Bronchial epithelial cell (primary cell): ENCODE data around the gene FYN. TPM values are rescaled to one million over a fixed set of nuclear protein-coding genes. Genes with fewer than 3 reads are reported as not detected.

ENCODE experiments used
- DNase-seq: peaks from one replicate; pipeline ENCODE4 v3.0.0-alpha.2; 2010; ENCODE audit warnings: low read depth
- FAIRE-seq: peaks from 2 replicates; lab custom pipeline; 2011; peaks lifted over from hg19 to GRCh38; lab: Jason Lieb, UNC
- H3K27me3 ChIP-seq: 2 replicates; pipeline ENCODE4 v1.5.1; 2011; ENCODE audit warnings: low read length; ENCODE audit not compliant: control insufficient read depth, insufficient read depth
- H3K36me3 ChIP-seq: 2 replicates; pipeline ENCODE4 v1.5.1; 2011; ENCODE audit warnings: low read length; ENCODE audit not compliant: control insufficient read depth, insufficient read depth
- H3K4me3 ChIP-seq: 2 replicates; pipeline ENCODE4 v1.5.1; 2011; ENCODE audit warnings: mild to moderate bottlenecking, low read depth, low read length, control low read depth
- CTCF ChIP-seq: IDR thresholded peaks from 2 replicates; pipeline ENCODE4 v1.5.1; 2011; ENCODE audit warnings: mild to moderate bottlenecking, moderate library complexity, low read length, control low read depth, inconsistent platforms; ENCODE audit not compliant: insufficient read depth, severe bottlenecking
- total RNA-seq: library from RNA; depleted of rRNA; stranded (reverse); fragments of >200 nt; gene quantifications from 2 replicates; pipeline ENCODE4 v1.2.1, GENCODE V29; 2014

Gene FYN
- total RNA-seq, 1 donor from 2014 or later, result 38.7 TPM

- no peak for FAIRE-seq
- TF ChIP-seq CTCF, result no peak
- Histone ChIP-seq H3K4me3 (no peak overlapping the region), H3K36me3 (no peaks in the 10 kb centered on the region), H3K27me3 (no peaks in the 10 kb centered on the region)
- DNase-seq, result peak; percentile 38
Observed at GRCh38 chr6:111841822-111842221, 31.4 kb downstream of the FYN start.

- no peak for TF ChIP-seq CTCF
- no peaks in the 10 kb centered on the region for H3K36me3 ChIP-seq
- FAIRE-seq, result no peak
- no peak overlapping the region for H3K4me3 ChIP-seq
- DNase-seq, result no peak
- H3K27me3 ChIP-seq, result no peaks in the 10 kb centered on the region
Observed at GRCh38 chr6:111840803-111841202, 32.4 kb downstream of the FYN start.

- H3K4me3 ChIP-seq, result no peak overlapping the region
- no peaks in the 10 kb centered on the region for H3K36me3 ChIP-seq
- no peak for TF ChIP-seq CTCF
- DNase-seq, result no peak
- FAIRE-seq, result no peak
- no peaks in the 10 kb centered on the region for H3K27me3 ChIP-seq
Observed at GRCh38 chr6:111838749-111839484, 34.3 kb downstream of the FYN start.

- TF ChIP-seq CTCF, result no peak
- H3K27me3 ChIP-seq, result no peaks in the 10 kb centered on the region
- no peak overlapping the region for H3K4me3 ChIP-seq
- FAIRE-seq (no peak), DNase-seq (no peak)
- no peaks in the 10 kb centered on the region for H3K36me3 ChIP-seq
Observed at GRCh38 chr6:111837641-111838500, 35.4 kb downstream of the FYN start.

GRCh38 chr6:111837007-111837406, 36.2 kb downstream of the FYN start:
- no peaks in the 10 kb centered on the region for H3K27me3 ChIP-seq
- FAIRE-seq, result no peak
- H3K36me3 ChIP-seq, result no peaks in the 10 kb centered on the region
- no peak for DNase-seq
- H3K4me3 ChIP-seq, result no peak overlapping the region
- no peak for TF ChIP-seq CTCF
